ENCODE measurements around the gene ST8SIA2. TPM values are rescaled to one million over a fixed set of nuclear protein-coding genes. Genes with fewer than 3 reads are reported as not detected.

Gene ST8SIA2
- total RNA-seq, 2 experiments from 2014 or later, result not detected

DNA sequence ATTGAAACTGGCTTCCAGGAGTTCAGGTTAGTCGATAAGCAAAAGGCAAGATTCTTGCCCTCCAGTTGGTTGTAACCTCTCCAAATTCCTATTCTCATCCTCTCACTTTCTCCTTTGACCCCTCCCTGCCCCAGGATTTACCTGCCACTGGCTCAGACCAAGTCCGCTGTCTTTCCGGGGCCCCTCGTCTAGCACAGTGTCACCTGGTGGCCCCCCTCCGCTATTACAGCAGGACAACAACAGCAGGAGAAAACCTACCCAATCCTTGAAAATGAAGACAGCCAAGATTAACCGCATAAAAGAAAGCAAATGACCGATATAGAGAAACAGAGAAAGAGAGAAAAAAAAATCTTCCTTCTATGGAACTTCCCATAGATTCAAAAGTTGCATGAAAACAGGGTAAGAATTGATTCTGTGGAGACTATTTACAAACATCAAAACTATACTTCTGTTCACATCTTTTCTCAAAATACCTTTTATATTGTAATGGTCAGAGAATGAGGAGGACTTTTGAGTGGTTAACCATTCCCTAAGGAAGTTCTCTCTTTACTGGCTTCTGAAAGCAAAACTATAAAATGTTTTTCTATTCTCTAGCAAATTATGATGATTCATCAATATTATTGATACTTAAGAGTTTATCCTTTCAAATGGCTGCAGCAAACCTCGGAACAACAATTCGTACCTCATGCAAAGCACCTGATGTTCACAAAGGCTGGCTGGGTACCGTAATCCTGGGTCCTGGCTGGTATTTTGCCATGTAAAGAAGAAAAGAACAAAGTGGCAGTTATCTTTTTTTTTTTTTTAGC is 10.0 kb upstream of the ST8SIA2 start:
- Mint-ChIP-seq H3K36me3 (no peaks in the 10 kb centered on the region), H3K27me3 (peaks cover 47% of the 10 kb centered on the region), H3K27ac (no peak overlapping the region), H3K9me3 (ENCODE audit: low read depth) (no peaks in the 10 kb centered on the region), H3K4me3 (no peak overlapping the region), H3K4me1 (no peaks in the 10 kb centered on the region)
- DNase-seq (peak; percentile 57), ATAC-seq (no peak)
- CTCF ChIA-PET, result interaction anchor here (1.4 to 2.0 kb wide), 3 partner anchors 286 to 331 kb away, joined by 3 to 8 read pairs (median 4); no protein-coding TSS in a partner anchor

DNA sequence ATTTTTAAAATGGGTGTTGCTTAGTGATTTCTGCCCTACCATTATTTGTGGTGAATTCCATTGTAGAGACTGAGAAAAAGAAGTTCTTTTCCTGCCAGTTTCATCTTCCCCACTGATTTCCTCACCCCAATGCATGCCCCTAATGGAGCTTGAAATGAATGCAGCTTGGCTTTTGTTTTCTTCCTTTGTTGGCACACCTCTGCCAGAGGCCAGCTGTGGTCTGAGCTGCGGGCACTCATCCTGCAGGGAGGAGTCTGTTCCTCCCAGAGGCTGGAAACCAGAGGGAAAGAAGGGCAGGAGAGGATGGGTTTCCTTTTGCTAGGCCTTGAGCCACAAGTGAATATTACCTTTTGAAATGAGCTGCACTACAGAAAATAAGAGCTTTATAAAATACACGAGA is 9.3 kb upstream of the ST8SIA2 start:
- Mint-ChIP-seq H3K9me3 (ENCODE audit: low read depth) (no peaks in the 10 kb centered on the region), H3K4me3 (no peak overlapping the region), H3K4me1 (no peaks in the 10 kb centered on the region), H3K27me3 (peaks cover 46% of the 10 kb centered on the region), H3K36me3 (no peaks in the 10 kb centered on the region), H3K27ac (no peak overlapping the region)
- DNase-seq (no peak), ATAC-seq (no peak)
- CTCF ChIA-PET, result interaction anchor here (1.4 to 2.0 kb wide), 2 partner anchors 287 to 330 kb away, joined by 3 to 8 read pairs; no protein-coding TSS in a partner anchor

DNA sequence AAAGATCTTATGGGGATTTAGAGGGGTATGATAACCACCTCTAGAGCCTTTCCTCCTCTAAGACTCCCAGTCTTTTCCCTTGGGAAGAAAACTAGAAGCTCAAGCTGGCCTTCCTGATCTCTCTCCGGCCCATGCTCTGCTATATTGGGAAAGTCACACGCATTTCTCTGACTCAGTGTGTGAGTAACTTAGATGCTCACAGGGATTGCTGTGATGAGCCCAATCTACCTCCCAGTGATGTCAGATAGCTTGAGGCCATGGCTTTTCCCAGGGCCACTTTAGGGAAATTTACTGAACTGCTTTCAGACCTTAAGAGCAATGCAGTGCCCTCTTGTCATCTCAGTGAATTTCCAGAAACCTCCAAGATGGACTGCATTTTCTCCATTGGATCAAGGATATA is 8.6 kb upstream of the ST8SIA2 start:
- H3K27me3 Mint-ChIP-seq, result peaks cover 52% of the 10 kb centered on the region
- CTCF ChIA-PET, result interaction anchor here (1.0 to 2.0 kb wide), 3 partner anchors 16 to 330 kb away, joined by 3 to 8 read pairs (median 3); no protein-coding TSS in a partner anchor

DNA sequence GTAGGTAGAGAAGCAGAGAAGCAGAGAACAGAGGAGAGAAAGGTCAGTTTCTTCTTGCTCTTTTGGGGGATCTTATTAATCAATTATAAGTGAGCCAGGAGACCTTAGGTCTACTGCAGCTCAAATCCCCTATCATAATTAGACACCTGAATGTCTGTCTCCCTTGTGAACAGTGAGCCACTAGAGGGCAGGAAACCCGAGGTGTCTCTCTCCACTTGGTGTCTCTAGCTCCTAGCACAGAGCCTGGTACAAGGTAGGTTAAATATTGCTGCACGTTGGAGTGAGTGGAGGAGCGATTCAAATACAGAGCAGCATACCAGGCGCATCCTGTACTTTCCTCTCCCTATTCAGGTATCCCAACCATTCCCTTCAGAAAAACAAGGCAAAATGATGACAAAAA is 2.0 kb upstream of the ST8SIA2 start:
- peaks cover 76% of the 10 kb centered on the region for H3K27me3 Mint-ChIP-seq
- CTCF ChIA-PET, result interaction anchor here (1.0 to 1.1 kb wide), 3 partner anchors 293 to 323 kb away, joined by 3 read pairs; no protein-coding TSS in a partner anchor
- ATAC-seq, result peak; percentile 45
- H3K4me3 Mint-ChIP-seq, result no peak overlapping the region
- peak; percentile 45 for DNase-seq
- no peak overlapping the region for H3K27ac Mint-ChIP-seq
- H3K4me1 Mint-ChIP-seq, result peaks cover 3% of the 10 kb centered on the region
- no peaks in the 10 kb centered on the region for H3K9me3 Mint-ChIP-seq (ENCODE audit: low read depth)
- no peaks in the 10 kb centered on the region for H3K36me3 Mint-ChIP-seq

More for the DNA sequence above, 8.6 kb upstream of the ST8SIA2 start:
- no peak for DNase-seq
- no peak for ATAC-seq
- Mint-ChIP-seq H3K4me3 (no peak overlapping the region), H3K36me3 (no peaks in the 10 kb centered on the region), H3K27ac (no peak overlapping the region), H3K9me3 (ENCODE audit: low read depth) (no peaks in the 10 kb centered on the region), H3K4me1 (no peaks in the 10 kb centered on the region)

DNA sequence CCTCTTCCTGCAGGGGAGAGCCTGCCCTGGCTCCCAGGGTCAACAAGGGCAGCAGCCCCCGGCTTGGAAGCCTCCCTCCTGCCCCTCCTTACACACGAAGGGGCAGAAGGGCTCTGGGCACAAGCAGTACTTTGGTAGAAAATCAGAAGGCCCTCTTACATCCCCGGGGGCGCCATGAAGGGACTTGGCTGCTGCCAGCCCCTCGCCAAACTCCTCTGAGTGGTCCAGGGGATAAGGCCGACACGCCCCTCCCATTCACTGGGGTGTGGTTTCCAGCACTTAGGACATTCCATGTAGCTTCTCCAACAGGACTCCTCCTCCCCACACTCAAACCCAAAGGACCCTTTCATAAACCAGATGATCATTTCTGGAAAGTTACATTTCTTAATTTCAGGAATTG is 1.2 kb upstream of the ST8SIA2 start:
- DNase-seq, result no peak
- Mint-ChIP-seq H3K4me3 (no peak overlapping the region), H3K9me3 (ENCODE audit: low read depth) (no peaks in the 10 kb centered on the region), H3K36me3 (no peaks in the 10 kb centered on the region), H3K27me3 (peaks cover 78% of the 10 kb centered on the region), H3K4me1 (peaks cover 3% of the 10 kb centered on the region), H3K27ac (no peak overlapping the region)
- ATAC-seq, result no peak
- CTCF ChIA-PET, result no interaction called here

DNA sequence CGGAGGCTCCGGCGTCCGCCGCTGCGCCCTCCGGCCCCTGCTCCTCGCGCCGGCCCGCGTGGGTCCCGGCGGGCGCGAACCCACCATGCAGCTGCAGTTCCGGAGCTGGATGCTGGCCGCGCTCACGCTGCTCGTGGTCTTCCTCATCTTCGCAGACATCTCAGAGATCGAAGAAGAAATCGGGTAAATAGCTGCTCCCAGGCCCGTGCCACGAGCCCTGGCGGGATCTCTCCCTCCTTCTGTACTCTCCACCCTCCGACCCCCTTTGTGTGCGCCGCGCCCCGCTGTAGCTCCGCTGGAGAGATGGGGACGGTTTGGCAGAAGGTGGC is 263 bp downstream of the ST8SIA2 start:
- peaks cover 3% of the 10 kb centered on the region for H3K4me1 Mint-ChIP-seq
- peaks cover 80% of the 10 kb centered on the region for H3K27me3 Mint-ChIP-seq
- no peaks in the 10 kb centered on the region for H3K36me3 Mint-ChIP-seq
- ATAC-seq (no peak), DNase-seq (no peak)
- CTCF ChIA-PET, result interaction anchor here (0.9 kb wide), 1 partner anchor 128 kb away, joined by 3 read pairs; no protein-coding TSS in a partner anchor
- no peak overlapping the region for H3K27ac Mint-ChIP-seq
- H3K9me3 Mint-ChIP-seq (ENCODE audit: low read depth), result no peaks in the 10 kb centered on the region
- no peak overlapping the region for H3K4me3 Mint-ChIP-seq

DNA sequence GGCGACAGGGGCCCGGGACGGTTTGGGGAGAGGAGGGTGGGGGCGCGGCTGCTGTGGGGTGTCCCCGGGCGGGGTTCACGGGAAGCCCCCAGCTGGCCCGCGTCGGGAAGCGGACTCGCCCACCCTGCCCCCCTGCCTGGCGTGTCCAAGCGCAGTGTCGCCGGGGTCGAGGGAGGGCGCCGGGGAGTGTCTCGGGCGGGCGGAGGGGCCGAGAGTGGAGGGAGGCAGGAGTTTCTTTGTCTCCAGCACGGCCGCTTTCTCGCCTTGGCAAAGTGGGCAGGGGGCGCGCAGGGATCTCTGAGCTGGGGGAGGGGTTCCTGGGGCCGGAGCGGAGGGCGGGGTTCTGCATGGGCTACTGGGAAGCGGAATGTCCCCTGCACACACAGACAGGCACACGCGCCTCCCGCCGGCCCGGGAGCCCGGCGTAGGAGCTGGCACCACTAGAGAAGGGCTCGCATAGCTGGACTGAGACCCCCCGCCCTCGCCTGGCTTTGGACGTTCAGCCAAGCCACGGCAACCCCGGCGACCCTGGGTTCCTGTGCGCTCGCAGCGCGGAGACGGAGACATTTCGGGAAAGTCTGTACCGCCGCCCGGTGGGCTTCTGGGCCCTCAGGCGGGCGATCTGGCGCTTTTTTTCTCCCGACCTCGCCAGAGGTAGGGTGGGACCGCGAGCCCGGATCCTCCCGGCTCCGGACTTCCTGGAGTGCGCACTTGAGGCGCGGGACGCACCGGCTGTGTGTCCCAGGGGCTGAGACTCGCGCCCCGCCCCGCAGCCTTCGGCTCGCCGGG is 822 bp downstream of the ST8SIA2 start:
- CTCF ChIA-PET, result interaction anchor here (0.9 kb wide), 1 partner anchor 127 kb away, joined by 3 read pairs; no protein-coding TSS in a partner anchor
- Mint-ChIP-seq H3K27me3 (peaks cover 74% of the 10 kb centered on the region), H3K36me3 (no peaks in the 10 kb centered on the region), H3K4me3 (no peak overlapping the region), H3K27ac (no peak overlapping the region), H3K9me3 (ENCODE audit: low read depth) (no peaks in the 10 kb centered on the region), H3K4me1 (peaks cover 3% of the 10 kb centered on the region)
- DNase-seq (no peak), ATAC-seq (no peak)

DNA sequence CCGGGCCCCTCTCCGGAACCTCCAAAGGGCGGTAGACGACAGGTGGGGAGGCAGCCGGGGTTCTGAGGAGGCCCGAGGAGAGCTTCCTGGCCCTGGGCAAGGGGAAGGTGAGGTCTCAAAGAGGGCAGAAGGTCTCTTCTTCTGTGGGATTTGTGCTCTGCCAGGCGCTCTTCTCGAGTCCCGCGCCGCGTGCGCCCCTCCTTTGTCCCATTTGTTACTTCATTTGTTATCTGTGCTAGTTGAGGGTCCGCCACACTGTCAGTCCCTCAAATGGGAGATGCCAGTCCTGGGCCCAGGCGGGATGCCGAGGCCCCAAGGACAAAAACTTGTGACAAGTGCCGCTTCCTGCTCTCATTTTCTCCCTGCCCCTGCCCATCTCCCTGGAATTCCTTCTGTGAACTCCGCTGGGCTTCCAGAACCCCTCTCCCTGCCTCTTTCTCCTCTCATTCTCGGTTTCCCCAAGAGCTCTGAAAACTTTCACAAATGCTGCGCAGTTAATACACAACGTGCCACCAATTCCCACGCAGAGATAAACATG is 1.5 kb downstream of the ST8SIA2 start:
- H3K4me1 Mint-ChIP-seq, result peaks cover 3% of the 10 kb centered on the region
- CTCF ChIA-PET, result no interaction called here
- H3K27me3 Mint-ChIP-seq, result peaks cover 68% of the 10 kb centered on the region
- no peak overlapping the region for H3K4me3 Mint-ChIP-seq
- no peaks in the 10 kb centered on the region for H3K36me3 Mint-ChIP-seq
- H3K9me3 Mint-ChIP-seq (ENCODE audit: low read depth), result no peaks in the 10 kb centered on the region
- no peak overlapping the region for H3K27ac Mint-ChIP-seq
- DNase-seq (no peak), ATAC-seq (no peak)

DNA sequence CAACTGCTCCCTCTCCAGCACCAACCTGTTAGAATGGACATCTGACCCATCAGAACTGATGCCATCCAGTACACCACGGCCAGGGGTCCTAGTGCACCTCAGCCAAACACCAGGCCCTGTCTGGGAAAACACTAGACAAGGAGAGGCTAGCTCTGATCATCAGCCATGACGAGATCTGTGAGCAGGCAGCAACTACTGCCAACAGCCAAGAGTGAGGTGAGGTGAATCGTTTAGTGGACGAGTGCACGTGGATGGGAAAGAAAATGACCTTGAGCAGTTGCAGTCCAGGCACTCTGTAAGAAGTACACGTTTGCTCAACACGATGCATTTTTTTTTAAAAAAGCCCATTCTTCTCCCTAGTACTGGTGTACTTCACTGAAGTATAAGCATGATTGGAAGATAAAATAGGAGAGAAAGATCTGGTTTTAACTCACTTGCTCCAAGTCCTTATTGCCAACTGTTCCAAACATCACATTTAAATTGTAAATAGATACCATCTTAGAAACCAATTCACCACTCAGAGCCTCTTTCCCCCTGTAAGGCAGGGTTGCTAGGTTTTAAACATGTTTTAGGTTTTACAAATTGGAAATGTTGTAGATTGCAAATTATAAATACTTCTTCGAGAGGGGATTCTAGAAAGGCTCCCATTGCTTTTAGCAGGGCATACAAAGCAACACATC is 5.7 kb downstream of the ST8SIA2 start:
- Mint-ChIP-seq H3K9me3 (ENCODE audit: low read depth) (no peaks in the 10 kb centered on the region), H3K4me1 (peaks cover 3% of the 10 kb centered on the region), H3K36me3 (no peaks in the 10 kb centered on the region), H3K27me3 (peaks cover 37% of the 10 kb centered on the region), H3K4me3 (no peak overlapping the region), H3K27ac (no peak overlapping the region)
- no peak for ATAC-seq
- CTCF ChIA-PET, result no interaction called here
- no peak for DNase-seq

DNA sequence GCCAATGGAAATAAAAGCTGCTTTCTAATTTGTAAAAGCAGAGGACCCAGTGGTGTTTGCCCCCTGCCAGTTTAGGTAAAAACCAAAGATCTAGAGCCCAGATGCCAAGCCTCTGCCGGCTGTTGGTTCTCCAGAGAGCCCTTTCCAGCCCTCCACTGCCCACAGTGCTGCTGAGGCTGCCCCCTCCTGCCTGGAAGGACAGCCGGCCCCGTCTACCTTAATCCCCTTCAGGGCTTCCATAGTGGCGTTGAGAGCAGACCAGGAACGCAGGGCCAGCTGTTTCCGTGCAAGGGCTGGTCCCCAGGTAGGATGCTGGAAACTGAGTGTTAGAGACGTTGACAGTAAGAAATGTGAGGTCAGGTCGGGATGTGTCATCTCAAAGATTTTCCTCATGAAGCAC is 6.9 kb downstream of the ST8SIA2 start:
- H3K9me3 Mint-ChIP-seq (ENCODE audit: low read depth), result no peaks in the 10 kb centered on the region
- ATAC-seq, result no peak
- no peak overlapping the region for H3K27ac Mint-ChIP-seq
- peaks cover 26% of the 10 kb centered on the region for H3K27me3 Mint-ChIP-seq
- peaks cover under 1% of the 10 kb centered on the region for H3K4me1 Mint-ChIP-seq
- no peak for DNase-seq
- no peaks in the 10 kb centered on the region for H3K36me3 Mint-ChIP-seq
- CTCF ChIA-PET, result no interaction called here
- no peak overlapping the region for H3K4me3 Mint-ChIP-seq

DNA sequence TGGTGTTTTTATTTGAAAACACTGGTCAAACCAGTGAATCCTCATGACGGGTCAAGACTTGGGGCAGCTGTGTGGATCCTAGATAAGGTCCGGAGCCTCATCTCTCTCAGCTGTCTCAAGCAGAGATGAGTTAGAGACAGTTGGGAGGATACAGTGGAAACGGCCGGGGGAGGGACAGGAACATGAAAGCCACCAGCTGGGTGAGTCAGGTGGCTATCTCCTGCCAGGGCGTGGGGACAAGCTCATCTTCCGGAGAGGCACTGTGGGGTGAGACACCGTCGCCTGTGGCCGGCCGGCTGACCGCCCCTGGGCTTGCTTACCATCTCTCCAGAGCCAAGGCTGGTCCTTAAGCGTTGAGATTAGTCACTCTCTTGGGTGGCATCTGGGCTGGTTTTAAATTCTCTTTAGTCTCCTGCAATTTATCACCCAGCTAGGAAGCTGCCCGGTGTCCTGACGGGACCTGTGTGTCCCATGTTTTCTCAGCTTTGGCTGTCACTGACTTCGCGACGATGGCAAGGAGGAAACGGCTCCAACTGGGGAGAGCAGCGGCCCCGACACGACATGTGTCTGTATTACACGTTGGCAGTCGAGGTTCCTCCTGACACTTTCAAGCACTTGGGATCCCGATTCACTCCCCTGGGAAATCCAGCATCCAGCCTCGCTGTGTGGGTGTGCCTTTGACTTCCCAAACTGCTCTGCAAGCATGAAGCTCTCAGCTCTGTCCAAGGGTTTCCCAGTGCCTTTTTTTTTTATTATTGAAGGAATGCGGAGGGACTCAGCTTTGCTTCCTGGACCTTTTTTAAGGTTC is 7.5 kb downstream of the ST8SIA2 start:
- no peaks in the 10 kb centered on the region for H3K4me1 Mint-ChIP-seq
- no peak for ATAC-seq
- no peaks in the 10 kb centered on the region for H3K9me3 Mint-ChIP-seq (ENCODE audit: low read depth)
- H3K27me3 Mint-ChIP-seq, result peaks cover 20% of the 10 kb centered on the region
- no peaks in the 10 kb centered on the region for H3K36me3 Mint-ChIP-seq
- DNase-seq, result no peak
- H3K4me3 Mint-ChIP-seq, result no peak overlapping the region
- CTCF ChIA-PET, result interaction anchor here (0.9 kb wide), 1 partner anchor 16 kb away, joined by 3 read pairs; no protein-coding TSS in a partner anchor
- no peak overlapping the region for H3K27ac Mint-ChIP-seq

DNA sequence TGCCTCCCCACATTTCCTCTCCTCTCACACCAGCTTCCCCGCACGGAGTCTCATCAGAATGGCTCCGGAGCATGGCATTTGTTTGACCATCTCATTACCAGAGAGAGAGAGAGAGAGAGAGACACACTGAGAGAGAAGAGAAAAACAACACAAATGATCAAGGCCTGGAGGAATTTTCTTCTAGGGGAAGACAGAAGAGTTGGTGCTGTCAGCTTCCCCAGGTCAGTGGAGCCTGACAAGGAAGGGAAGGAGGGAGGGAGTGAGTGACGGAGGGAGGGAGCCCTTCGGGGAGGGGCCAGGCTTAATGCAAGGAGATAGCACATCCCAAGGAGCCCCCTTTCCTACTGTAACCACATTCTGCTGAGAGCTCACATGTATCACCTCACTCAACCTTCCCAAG is 9.1 kb downstream of the ST8SIA2 start:
- H3K27ac Mint-ChIP-seq, result no peak overlapping the region
- CTCF ChIA-PET, result no interaction called here
- H3K36me3 Mint-ChIP-seq, result no peaks in the 10 kb centered on the region
- no peaks in the 10 kb centered on the region for H3K9me3 Mint-ChIP-seq (ENCODE audit: low read depth)
- H3K27me3 Mint-ChIP-seq, result peaks cover 8% of the 10 kb centered on the region
- ATAC-seq (no peak), DNase-seq (no peak)
- no peak overlapping the region for H3K4me3 Mint-ChIP-seq
- H3K4me1 Mint-ChIP-seq, result no peaks in the 10 kb centered on the region
